22Rv1 (cell line): ENCODE results near the gene GALNT18.

Experiments
- ZFX ChIP-seq: fragments of 450-650 bp; IDR thresholded peaks from 2 replicates; pipeline ENCODE4 v1.6.1; 2017; ENCODE audit warnings: antibody characterized with exemption, borderline replicate concordance
- TF ChIP-seq, protein P1 (sequence below): fragments of 450-650 bp; IDR thresholded peaks from 2 replicates; pipeline ENCODE4 v1.5.1; 2017; ENCODE audit warnings: mild to moderate bottlenecking

DNA sequence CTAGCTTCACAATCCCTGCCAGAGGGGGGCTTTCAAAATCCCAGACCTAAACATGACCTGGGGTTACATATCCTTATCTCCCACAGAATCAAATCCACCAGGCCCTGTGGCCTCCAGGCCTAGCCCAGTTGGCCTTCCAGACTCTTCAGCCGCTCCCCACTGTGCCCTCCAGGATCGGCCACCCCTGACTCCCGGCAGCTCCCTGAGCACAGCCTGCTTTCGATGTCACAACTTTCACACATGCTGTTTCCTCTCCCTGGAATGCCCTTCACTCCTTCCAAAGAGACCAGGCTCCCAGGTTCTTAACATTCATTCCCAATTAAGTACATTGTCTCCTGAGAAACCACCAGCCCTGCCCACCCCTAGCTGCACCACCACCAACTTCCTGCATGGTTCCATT lies 331.5 kb downstream of the GALNT18 start:
- TF ChIP-seq, protein P1, sequence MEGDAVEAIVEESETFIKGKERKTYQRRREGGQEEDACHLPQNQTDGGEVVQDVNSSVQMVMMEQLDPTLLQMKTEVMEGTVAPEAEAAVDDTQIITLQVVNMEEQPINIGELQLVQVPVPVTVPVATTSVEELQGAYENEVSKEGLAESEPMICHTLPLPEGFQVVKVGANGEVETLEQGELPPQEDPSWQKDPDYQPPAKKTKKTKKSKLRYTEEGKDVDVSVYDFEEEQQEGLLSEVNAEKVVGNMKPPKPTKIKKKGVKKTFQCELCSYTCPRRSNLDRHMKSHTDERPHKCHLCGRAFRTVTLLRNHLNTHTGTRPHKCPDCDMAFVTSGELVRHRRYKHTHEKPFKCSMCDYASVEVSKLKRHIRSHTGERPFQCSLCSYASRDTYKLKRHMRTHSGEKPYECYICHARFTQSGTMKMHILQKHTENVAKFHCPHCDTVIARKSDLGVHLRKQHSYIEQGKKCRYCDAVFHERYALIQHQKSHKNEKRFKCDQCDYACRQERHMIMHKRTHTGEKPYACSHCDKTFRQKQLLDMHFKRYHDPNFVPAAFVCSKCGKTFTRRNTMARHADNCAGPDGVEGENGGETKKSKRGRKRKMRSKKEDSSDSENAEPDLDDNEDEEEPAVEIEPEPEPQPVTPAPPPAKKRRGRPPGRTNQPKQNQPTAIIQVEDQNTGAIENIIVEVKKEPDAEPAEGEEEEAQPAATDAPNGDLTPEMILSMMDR = no peak
- TF ChIP-seq ZFX = no peak
